ENCODE results near the gene CSNK1A1L. TPM values are rescaled to one million over a fixed set of nuclear protein-coding genes. Genes with fewer than 3 reads are reported as not detected.

CSNK1A1L gene
- total RNA-seq, 1 experiment from 2014 or later = not detected

DNA sequence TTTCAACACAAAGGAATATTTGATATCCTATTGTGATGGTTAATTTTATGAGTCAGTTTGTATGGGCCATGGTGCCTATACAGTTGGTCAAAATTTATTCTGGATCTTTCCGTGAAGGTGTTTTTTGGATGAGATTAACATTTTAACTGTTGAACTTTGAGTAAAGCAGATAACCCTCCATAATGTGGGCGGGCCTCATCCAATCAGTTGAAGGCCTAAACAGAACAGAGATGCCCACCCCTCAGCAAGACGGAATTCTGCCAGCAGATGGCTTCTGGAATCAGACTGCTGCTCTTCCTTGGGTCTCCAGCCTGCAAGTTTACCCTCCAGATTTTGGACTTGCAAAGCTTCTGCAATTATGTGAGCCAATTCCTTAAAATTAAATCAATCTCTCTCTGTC lies 16.0 kb downstream of the CSNK1A1L start:
- ATAC-seq = no peak
- POLR2A ChIA-PET = no interaction called here
- Histone ChIP-seq H3K4me1 (ENCODE audit: control insufficient read depth, insufficient read depth, low read length) (no peaks in the 10 kb centered on the region), H3K36me3 (ENCODE audit: control insufficient read depth, insufficient read depth, low read length) (no peaks in the 10 kb centered on the region), H3K27me3 (ENCODE audit: control insufficient read depth, insufficient read depth, low read length) (no peaks in the 10 kb centered on the region), H3K27ac (ENCODE audit: low read length) (no peak overlapping the region), H3K4me3 (ENCODE audit: low read depth in 2 of 2, low read length in 2 of 2) (no peak overlapping the region), H3K9me3 (ENCODE audit: control insufficient read depth, insufficient read depth, low read depth, low read length) (no peaks in the 10 kb centered on the region)
- no peak for DNase-seq (ENCODE audit: low read depth, low spot score)
- BruUV-seq (replicated peaks) = no TSS peak
- CTCF ChIA-PET = no interaction called here
- in situ Hi-C loops (cut with HindIII; ENCODE audit: low pct_unique_long_range_greater_than_20kb, low sequenced_read_pairs) (no loop called here), intact Hi-C loops (cut with micrococcal nuclease; ENCODE audit: unreplicated experiment) (no loop called here)
- no peak for TF ChIP-seq TCF7L2 (IDR thresholded peaks at IDR 0.05; ENCODE audit: low read depth, low read length)
- TF ChIP-seq POLR2AphosphoS5 (IDR thresholded peaks at IDR 0.05; ENCODE audit: low read depth, low read length) = no peak

DNA sequence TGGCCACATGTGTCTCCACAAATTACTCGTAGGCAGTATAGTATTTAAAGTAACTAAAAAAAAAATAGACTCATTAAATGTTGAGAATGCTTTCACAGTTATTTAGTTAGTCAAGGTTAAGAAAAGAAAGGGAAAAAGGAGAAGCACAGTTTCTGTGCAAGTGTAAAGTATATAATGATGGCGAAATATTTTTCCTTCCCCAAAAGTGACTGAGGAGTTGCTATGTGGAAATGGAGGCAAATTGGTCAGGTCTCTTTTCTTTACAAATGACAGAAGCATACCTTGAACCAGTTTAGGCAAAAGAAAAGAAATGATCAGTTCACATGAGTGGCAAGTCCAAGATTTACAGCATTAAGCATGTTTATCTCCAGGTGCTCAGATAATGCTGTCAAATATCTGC lies 18.0 kb downstream of the CSNK1A1L start:
- DNase-seq (ENCODE audit: low read depth, low spot score) (no peak), ATAC-seq (no peak)
- ChIA-PET CTCF (no interaction called here), POLR2A (no interaction called here)
- intact Hi-C loops (cut with micrococcal nuclease; ENCODE audit: unreplicated experiment) = no loop called here
- no peaks in the 10 kb centered on the region for H3K9me3 ChIP-seq (ENCODE audit: control insufficient read depth, insufficient read depth, low read depth, low read length)
- H3K4me1 ChIP-seq (ENCODE audit: control insufficient read depth, insufficient read depth, low read length) = no peaks in the 10 kb centered on the region
- no peak overlapping the region for H3K4me3 ChIP-seq (ENCODE audit: low read depth in 2 of 2, low read length in 2 of 2)
- no peaks in the 10 kb centered on the region for H3K36me3 ChIP-seq (ENCODE audit: control insufficient read depth, insufficient read depth, low read length)
- H3K27ac ChIP-seq (ENCODE audit: low read length) = no peak overlapping the region
- TF ChIP-seq SIN3A (IDR thresholded peaks at IDR 0.05; ENCODE audit: borderline replicate concordance, insufficient read depth, low read depth, low read length) = no peak
- TF ChIP-seq TCF7L2 (IDR thresholded peaks at IDR 0.05; ENCODE audit: low read depth, low read length) = no peak
- no peaks in the 10 kb centered on the region for H3K27me3 ChIP-seq (ENCODE audit: control insufficient read depth, insufficient read depth, low read length)
- BruUV-seq (replicated peaks) = no TSS peak
- in situ Hi-C loops (cut with HindIII; ENCODE audit: low pct_unique_long_range_greater_than_20kb, low sequenced_read_pairs) = no loop called here

DNA sequence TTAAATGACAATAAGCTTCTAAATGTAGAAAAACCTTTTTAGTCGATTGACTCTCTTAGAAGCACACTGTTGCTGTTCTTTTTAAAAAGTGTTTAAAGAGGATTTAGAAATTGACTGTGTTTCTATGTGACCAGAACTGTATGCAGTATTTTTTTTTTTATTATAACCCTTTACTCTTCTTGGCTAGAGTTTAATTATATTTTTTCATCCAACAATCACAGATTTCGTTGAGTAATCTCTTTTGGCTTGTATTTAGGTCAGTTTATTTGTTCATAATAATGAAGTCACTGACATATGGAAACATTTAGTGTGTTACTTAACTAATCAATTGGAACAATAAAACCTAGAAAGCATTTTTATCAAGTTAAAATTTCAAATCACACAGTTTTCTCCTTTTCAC lies 19.9 kb downstream of the CSNK1A1L start:
- BruUV-seq (replicated peaks) = no TSS peak
- TF ChIP-seq TCF7L2 (IDR thresholded peaks at IDR 0.05; ENCODE audit: low read depth, low read length) = no peak
- TF ChIP-seq, protein P1, sequence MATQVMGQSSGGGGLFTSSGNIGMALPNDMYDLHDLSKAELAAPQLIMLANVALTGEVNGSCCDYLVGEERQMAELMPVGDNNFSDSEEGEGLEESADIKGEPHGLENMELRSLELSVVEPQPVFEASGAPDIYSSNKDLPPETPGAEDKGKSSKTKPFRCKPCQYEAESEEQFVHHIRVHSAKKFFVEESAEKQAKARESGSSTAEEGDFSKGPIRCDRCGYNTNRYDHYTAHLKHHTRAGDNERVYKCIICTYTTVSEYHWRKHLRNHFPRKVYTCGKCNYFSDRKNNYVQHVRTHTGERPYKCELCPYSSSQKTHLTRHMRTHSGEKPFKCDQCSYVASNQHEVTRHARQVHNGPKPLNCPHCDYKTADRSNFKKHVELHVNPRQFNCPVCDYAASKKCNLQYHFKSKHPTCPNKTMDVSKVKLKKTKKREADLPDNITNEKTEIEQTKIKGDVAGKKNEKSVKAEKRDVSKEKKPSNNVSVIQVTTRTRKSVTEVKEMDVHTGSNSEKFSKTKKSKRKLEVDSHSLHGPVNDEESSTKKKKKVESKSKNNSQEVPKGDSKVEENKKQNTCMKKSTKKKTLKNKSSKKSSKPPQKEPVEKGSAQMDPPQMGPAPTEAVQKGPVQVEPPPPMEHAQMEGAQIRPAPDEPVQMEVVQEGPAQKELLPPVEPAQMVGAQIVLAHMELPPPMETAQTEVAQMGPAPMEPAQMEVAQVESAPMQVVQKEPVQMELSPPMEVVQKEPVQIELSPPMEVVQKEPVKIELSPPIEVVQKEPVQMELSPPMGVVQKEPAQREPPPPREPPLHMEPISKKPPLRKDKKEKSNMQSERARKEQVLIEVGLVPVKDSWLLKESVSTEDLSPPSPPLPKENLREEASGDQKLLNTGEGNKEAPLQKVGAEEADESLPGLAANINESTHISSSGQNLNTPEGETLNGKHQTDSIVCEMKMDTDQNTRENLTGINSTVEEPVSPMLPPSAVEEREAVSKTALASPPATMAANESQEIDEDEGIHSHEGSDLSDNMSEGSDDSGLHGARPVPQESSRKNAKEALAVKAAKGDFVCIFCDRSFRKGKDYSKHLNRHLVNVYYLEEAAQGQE (IDR thresholded peaks at IDR 0.05; ENCODE audit: insufficient read depth in 1 of 2, low read depth in 2 of 2, low read length in 1 of 2) = no peak
- TF ChIP-seq, protein P2, sequence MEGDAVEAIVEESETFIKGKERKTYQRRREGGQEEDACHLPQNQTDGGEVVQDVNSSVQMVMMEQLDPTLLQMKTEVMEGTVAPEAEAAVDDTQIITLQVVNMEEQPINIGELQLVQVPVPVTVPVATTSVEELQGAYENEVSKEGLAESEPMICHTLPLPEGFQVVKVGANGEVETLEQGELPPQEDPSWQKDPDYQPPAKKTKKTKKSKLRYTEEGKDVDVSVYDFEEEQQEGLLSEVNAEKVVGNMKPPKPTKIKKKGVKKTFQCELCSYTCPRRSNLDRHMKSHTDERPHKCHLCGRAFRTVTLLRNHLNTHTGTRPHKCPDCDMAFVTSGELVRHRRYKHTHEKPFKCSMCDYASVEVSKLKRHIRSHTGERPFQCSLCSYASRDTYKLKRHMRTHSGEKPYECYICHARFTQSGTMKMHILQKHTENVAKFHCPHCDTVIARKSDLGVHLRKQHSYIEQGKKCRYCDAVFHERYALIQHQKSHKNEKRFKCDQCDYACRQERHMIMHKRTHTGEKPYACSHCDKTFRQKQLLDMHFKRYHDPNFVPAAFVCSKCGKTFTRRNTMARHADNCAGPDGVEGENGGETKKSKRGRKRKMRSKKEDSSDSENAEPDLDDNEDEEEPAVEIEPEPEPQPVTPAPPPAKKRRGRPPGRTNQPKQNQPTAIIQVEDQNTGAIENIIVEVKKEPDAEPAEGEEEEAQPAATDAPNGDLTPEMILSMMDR (IDR thresholded peaks at IDR 0.05) = no peak
- Histone ChIP-seq H3K9me3 (ENCODE audit: control insufficient read depth, insufficient read depth, low read depth, low read length) (no peaks in the 10 kb centered on the region), H3K27ac (ENCODE audit: low read length) (no peak overlapping the region), H3K27me3 (ENCODE audit: control insufficient read depth, insufficient read depth, low read length) (no peaks in the 10 kb centered on the region), H3K36me3 (ENCODE audit: control insufficient read depth, insufficient read depth, low read length) (no peaks in the 10 kb centered on the region), H3K4me3 (ENCODE audit: low read depth in 2 of 2, low read length in 2 of 2) (no peak overlapping the region), H3K4me1 (ENCODE audit: control insufficient read depth, insufficient read depth, low read length) (no peaks in the 10 kb centered on the region)
- no peak for DNase-seq (ENCODE audit: low read depth, low spot score)
- in situ Hi-C loops (cut with HindIII; ENCODE audit: low pct_unique_long_range_greater_than_20kb, low sequenced_read_pairs) = no loop called here
- ChIA-PET CTCF (interaction anchor here (0.6 kb wide), 1 partner anchor 18 kb away, joined by 3 read pairs; no protein-coding TSS in a partner anchor), POLR2A (no interaction called here)
- intact Hi-C loops (cut with micrococcal nuclease; ENCODE audit: unreplicated experiment) = no loop called here
- no peak for ATAC-seq
